HEK293 (cell line): ENCODE results near the gene GJC2.

Experiments used
- CTCF ChIA-PET: fragments of 350-600 bp; formaldehyde crosslinking; extraction: SDS; loops from one replicate; lab custom pipeline; 2021; ENCODE audit warnings: antibody characterized with exemption; lab: Yijun Ruan, JAX
- POLR2A ChIA-PET: fragments of 300-600 bp; formaldehyde crosslinking; extraction: SDS; loops from one replicate; lab custom pipeline; 2020; ENCODE audit warnings: antibody characterized with exemption, inconsistent platforms; lab: Yijun Ruan, JAX
- H3K27ac ChIP-seq: fragments of 200-500 bp; sonication (Bioruptor generic); 2 replicates; pipeline ENCODE4 v1.5.1; 2014; ENCODE audit warnings: low read depth, low read length, control low read depth, inconsistent platforms; ENCODE audit errors: extremely low read depth
- H3K36me3 ChIP-seq, 2 experiments: fragments of 200-500 bp in 1 of 2; sonication (Bioruptor generic) in 1 of 2; 1 replicate in 1 of 2; 2 replicates in 1 of 2; pipeline ENCODE4 v1.5.1; 2014 to 2017; ENCODE audit warnings: inconsistent platforms in 2 of 2, low read length in 2 of 2; ENCODE audit not compliant: control insufficient read depth in 2 of 2, insufficient read depth in 1 of 2
- H3K4me1 ChIP-seq: fragments of 200-500 bp; sonication (Bioruptor generic); 2 replicates; pipeline ENCODE4 v1.5.1; 2014; ENCODE audit warnings: mild to moderate bottlenecking, low read length, inconsistent platforms; ENCODE audit not compliant: control insufficient read depth, insufficient read depth
- H3K4me3 ChIP-seq: 2 replicates; pipeline ENCODE4 v1.5.1; 2011; ENCODE audit warnings: low read depth, mild to moderate bottlenecking, control low read depth, low read length, moderate library complexity
- H3K9me3 ChIP-seq: fragments of 200-500 bp; sonication (Bioruptor generic); 2 replicates; pipeline ENCODE4 v1.5.1; 2014; ENCODE audit warnings: low read depth, low read length, inconsistent platforms; ENCODE audit not compliant: control insufficient read depth, insufficient read depth
- GLIS2 ChIP-seq: fragments of 450-650 bp; formaldehyde crosslinking; IDR thresholded peaks from 2 replicates; pipeline ENCODE4 v1.5.1; 2016; ENCODE audit warnings: missing biosample characterization, missing genetic modification characterization
- HOXC10 ChIP-seq: sonication (generic); formaldehyde crosslinking; IDR thresholded peaks from 2 replicates; pipeline ENCODE4 v1.8.1; 2023; ENCODE audit warnings: mild to moderate bottlenecking, missing genetic modification reagents
- IKZF3 ChIP-seq: fragments of 450-650 bp; IDR thresholded peaks from 2 replicates; pipeline ENCODE4 v1.5.0; 2018; ENCODE audit warnings: missing biosample characterization, mild to moderate bottlenecking, missing genetic modification characterization, moderate library complexity
- KLF1 ChIP-seq: fragments of 450-650 bp; formaldehyde crosslinking; IDR thresholded peaks from 2 replicates; pipeline ENCODE4 v1.5.1; 2016; ENCODE audit warnings: missing biosample characterization, missing genetic modification characterization
- KLF17 ChIP-seq: fragments of 450-650 bp; formaldehyde crosslinking; IDR thresholded peaks from 2 replicates; pipeline ENCODE4 v1.5.1; 2016; ENCODE audit warnings: missing biosample characterization, missing genetic modification characterization
- PRDM6 ChIP-seq: fragments of 450-650 bp; formaldehyde crosslinking; IDR thresholded peaks from 2 replicates; pipeline ENCODE4 v1.5.1; 2017; ENCODE audit warnings: missing biosample characterization, missing genetic modification characterization
- SALL2 ChIP-seq: fragments of 450-650 bp; formaldehyde crosslinking; IDR thresholded peaks from 2 replicates; pipeline ENCODE4 v1.5.0; 2017; ENCODE audit warnings: missing biosample characterization, mild to moderate bottlenecking, missing genetic modification characterization, borderline replicate concordance
- SCRT1 ChIP-seq: fragments of 450-650 bp; formaldehyde crosslinking; IDR thresholded peaks from 2 replicates; pipeline ENCODE4 v1.5.1; 2016; ENCODE audit warnings: missing biosample characterization, missing genetic modification characterization, borderline replicate concordance
- SCRT2 ChIP-seq: fragments of 450-650 bp; formaldehyde crosslinking; IDR thresholded peaks from 2 replicates; pipeline ENCODE4 v1.5.1; 2016; ENCODE audit warnings: missing biosample characterization, missing genetic modification characterization
- ZBTB6 ChIP-seq: fragments of 450-650 bp; formaldehyde crosslinking; IDR thresholded peaks from 2 replicates; pipeline ENCODE4 v1.5.1; 2017; ENCODE audit warnings: missing biosample characterization, missing genetic modification characterization
- ZFHX2 ChIP-seq: fragments of 450-650 bp; formaldehyde crosslinking; conservative IDR thresholded peaks from 2 replicates; pipeline ENCODE4 v1.5.1; 2016; ENCODE audit warnings: missing biosample characterization, missing genetic modification characterization
- ZFP41 ChIP-seq: fragments of 450-650 bp; formaldehyde crosslinking; IDR thresholded peaks from 2 replicates; pipeline ENCODE4 v1.5.1; 2016; ENCODE audit warnings: missing biosample characterization, missing genetic modification characterization, borderline replicate concordance
- ZIC2 ChIP-seq: fragments of 450-650 bp; formaldehyde crosslinking; IDR thresholded peaks from 2 replicates; pipeline ENCODE4 v1.5.1; 2016; ENCODE audit warnings: missing biosample characterization, missing genetic modification characterization
- ZNF132 ChIP-seq: fragments of 450-650 bp; formaldehyde crosslinking; IDR thresholded peaks from 2 replicates; pipeline ENCODE4 v1.5.1; 2017; ENCODE audit warnings: missing biosample characterization, missing genetic modification characterization, borderline replicate concordance
- ZNF175 ChIP-seq: fragments of 450-650 bp; formaldehyde crosslinking; IDR thresholded peaks from 2 replicates; pipeline ENCODE4 v1.5.1; 2016; ENCODE audit warnings: missing biosample characterization, missing genetic modification characterization
- ZNF214 ChIP-seq: fragments of 450-650 bp; formaldehyde crosslinking; IDR thresholded peaks from 2 replicates; pipeline ENCODE4 v1.5.1; 2017; ENCODE audit warnings: missing biosample characterization, mild to moderate bottlenecking, missing genetic modification characterization, borderline replicate concordance
- ZNF221 ChIP-seq: fragments of 450-650 bp; formaldehyde crosslinking; IDR thresholded peaks from 2 replicates; pipeline ENCODE4 v1.5.1; 2017; ENCODE audit warnings: missing biosample characterization, missing genetic modification characterization, borderline replicate concordance
- ZNF48 ChIP-seq: fragments of 450-650 bp; formaldehyde crosslinking; IDR thresholded peaks from 2 replicates; pipeline ENCODE4 v1.5.1; 2016; ENCODE audit warnings: missing biosample characterization, missing genetic modification characterization
- ZNF501 ChIP-seq: fragments of 450-650 bp; formaldehyde crosslinking; IDR thresholded peaks from 2 replicates; pipeline ENCODE4 v1.5.1; 2016; ENCODE audit warnings: missing biosample characterization, missing genetic modification characterization
- ZNF596 ChIP-seq: fragments of 450-650 bp; IDR thresholded peaks from 2 replicates; pipeline ENCODE4 v1.5.0; 2018; ENCODE audit warnings: missing biosample characterization, mild to moderate bottlenecking, missing genetic modification characterization, moderate library complexity
- ZNF623 ChIP-seq: fragments of 450-650 bp; formaldehyde crosslinking; IDR thresholded peaks from 2 replicates; pipeline ENCODE4 v1.5.1; 2016; ENCODE audit warnings: missing biosample characterization, missing genetic modification characterization
- ZNF624 ChIP-seq: fragments of 450-650 bp; formaldehyde crosslinking; IDR thresholded peaks from 2 replicates; pipeline ENCODE4 v1.5.1; 2017; ENCODE audit warnings: missing biosample characterization, missing genetic modification characterization
- ZNF626 ChIP-seq: fragments of 450-650 bp; sonication (Bioruptor Pico); formaldehyde crosslinking; IDR thresholded peaks from 2 replicates; pipeline ENCODE4 v1.5.1; 2018; ENCODE audit warnings: missing biosample characterization, missing genetic modification characterization, inconsistent platforms

Gene GJC2

GRCh38 chr1:228159008-228159665 lies 9.4 kb downstream of the GJC2 start:
- H3K4me3 ChIP-seq = no peak overlapping the region
- H3K9me3 ChIP-seq = no peaks in the 10 kb centered on the region
- H3K36me3 ChIP-seq = no peaks in the 10 kb centered on the region
- POLR2A ChIA-PET = interaction anchor here (1.3 kb wide), 1 partner anchor 19 kb away, joined by 3 read pairs; the partner anchor contains the start of gene GUK1
- H3K4me1 ChIP-seq = peaks cover 3% of the 10 kb centered on the region; the same call in 1 of the 2 replicates
- CTCF ChIA-PET = no interaction called here
- H3K27ac ChIP-seq = no peak overlapping the region
- TF ChIP-seq GLIS2 (tag by site-specific recombination) = peak; percentile 33; the same call in 1 of the 2 replicates
- no peak for TF ChIP-seq ZNF175 (tag by site-specific recombination)
- no peak for TF ChIP-seq ZNF501 (tag by site-specific recombination)
- TF ChIP-seq, all 188 proteins: peak for 1

- no peak overlapping the region for H3K27ac ChIP-seq
- CTCF ChIA-PET = interaction anchor here (0.6 to 1.9 kb wide), 2 partner anchors 30 to 298 kb away, joined by 3 to 6 read pairs; a partner anchor contains a TSS
- H3K9me3 ChIP-seq = no peaks in the 10 kb centered on the region
- POLR2A ChIA-PET = interaction anchor here (1.3 to 7.7 kb wide), 3 partner anchors 8 to 20 kb away, joined by 3 to 82 read pairs (median 4); partner anchors contain the start of genes GJC2 and GUK1
- TF ChIP-seq SCRT2 (tag by site-specific recombination) (peak; percentile 95), ZNF626 (no peak), SCRT1 (tag by site-specific recombination) (0 out of 2 replicates have a peak, but pooled peaks have one; percentile 62), ZIC2 (tag by site-specific recombination) (peak; percentile 80)
- no peak overlapping the region for H3K4me3 ChIP-seq
- no peaks in the 10 kb centered on the region for H3K36me3 ChIP-seq
- H3K4me1 ChIP-seq = peaks cover 2% of the 10 kb centered on the region
Measured at GRCh38 chr1:228160201-228160761, 10.6 kb downstream of the GJC2 start.

- POLR2A ChIA-PET = interaction anchor here (1.5 to 7.7 kb wide), 2 partner anchors 9 to 21 kb away, joined by 4 to 82 read pairs; partner anchors contain the start of genes GJC2 and GUK1
- no peak overlapping the region for H3K4me3 ChIP-seq
- no peak overlapping the region for H3K27ac ChIP-seq
- H3K36me3 ChIP-seq = no peaks in the 10 kb centered on the region
- CTCF ChIA-PET = interaction anchor here (0.7 to 1.9 kb wide), 3 partner anchors 31 to 157 kb away, joined by 3 to 6 read pairs (median 3); no protein-coding TSS in a partner anchor
- TF ChIP-seq ZNF596 (tag by site-specific recombination) = no peak
- TF ChIP-seq KLF1 (tag by site-specific recombination) = peak; percentile 69
- no peak for TF ChIP-seq PRDM6
- peak; percentile 69; the same call in 1 of the 2 replicates for TF ChIP-seq KLF17 (tag by site-specific recombination)
- TF ChIP-seq ZFHX2 (tag by site-specific recombination) = peak; percentile 27; the same call in 1 of the 2 replicates
- no peaks in the 10 kb centered on the region; the same call in 1 of the 2 replicates for H3K4me1 ChIP-seq
- H3K9me3 ChIP-seq = no peaks in the 10 kb centered on the region
Measured at GRCh38 chr1:228161362-228161761, 11.6 kb downstream of the GJC2 start.

GRCh38 chr1:228161866-228162265 lies 12.1 kb downstream of the GJC2 start:
- no peak overlapping the region for H3K27ac ChIP-seq
- TF ChIP-seq SALL2 (tag by site-specific recombination) = no peak
- TF ChIP-seq IKZF3 (tag by site-specific recombination) = no peak
- no peak for TF ChIP-seq ZFP41 (tag by site-specific recombination)
- TF ChIP-seq ZNF221 (tag by site-specific recombination) = no peak
- TF ChIP-seq ZBTB6 (tag by site-specific recombination) = no peak
- TF ChIP-seq ZNF132 (tag by site-specific recombination) = no peak
- TF ChIP-seq ZNF214 (tag by site-specific recombination) = no peak
- no peak for TF ChIP-seq ZNF624 (tag by site-specific recombination)
- TF ChIP-seq ZNF48 (tag by site-specific recombination) = no peak
- no peak for TF ChIP-seq ZNF623
- no peak for TF ChIP-seq HOXC10 (CRISPR knock-in tag)
- TF ChIP-seq, all 188 proteins: peak for 0
- POLR2A ChIA-PET = interaction anchor here (0.7 to 7.7 kb wide), 5 partner anchors 9 to 331 kb away, joined by 3 to 82 read pairs (median 4); partner anchors contain the start of genes GJC2 and GUK1
- no peaks in the 10 kb centered on the region for H3K9me3 ChIP-seq
- H3K36me3 ChIP-seq = no peaks in the 10 kb centered on the region
- no peak overlapping the region for H3K4me3 ChIP-seq
- peaks cover 3% of the 10 kb centered on the region for H3K4me1 ChIP-seq
- CTCF ChIA-PET = interaction anchor here (1.1 to 1.9 kb wide), 2 partner anchors 31 to 157 kb away, joined by 3 to 6 read pairs; no protein-coding TSS in a partner anchor
